Activated naive CD4-positive, alpha-beta T cell treated with anti-CD3 and anti-CD28 coated beads, Interleukin-2, amount 10 ng/mL, durations not matched to agents 7 days and 5 days (primary cell): ENCODE results near the gene ZDHHC3.
A peak's percentile ranks its signal among the peaks of the same experiment; 100 is the strongest.
"Not testable (repeated sequence)": the region's sequence is repeated elsewhere in the genome, so short reads cannot be mapped to it uniquely, and the experiment has no call there.

Source experiments
- CTCF ChIA-PET: fragments of 350-600 bp; sonication (Branson Sonifier 250); formaldehyde crosslinking; loops from one replicate; lab custom pipeline; 2021; ENCODE audit warnings: antibody characterized with exemption; lab: Charles Lee
- DNase-seq: peaks from one replicate; pipeline ENCODE4 v3.0.0-alpha.2; 2020
- H3K27ac Mint-ChIP-seq: one replicate; pipeline ENCODE4 v1.8.0; 2021; ENCODE audit warnings: mild to moderate bottlenecking, moderate library complexity, mixed read lengths
- H3K27me3 Mint-ChIP-seq: one replicate; pipeline ENCODE4 v1.8.0; 2021; ENCODE audit warnings: mild to moderate bottlenecking, mixed read lengths
- H3K36me3 Mint-ChIP-seq: one replicate; pipeline ENCODE4 v1.8.0; 2021; ENCODE audit warnings: mixed read lengths
- H3K4me1 Mint-ChIP-seq: one replicate; pipeline ENCODE4 v1.8.0; 2021; ENCODE audit warnings: mixed read lengths
- H3K4me3 Mint-ChIP-seq: one replicate; pipeline ENCODE4 v1.8.0; 2021; ENCODE audit warnings: mild to moderate bottlenecking, moderate library complexity, mixed read lengths
- H3K9me3 Mint-ChIP-seq: one replicate; pipeline ENCODE4 v1.8.0; 2021; ENCODE audit warnings: mixed read lengths

The ZDHHC3 gene

GRCh38 chr3:44949770-44950169, 26.2 kb downstream of the ZDHHC3 start:
- H3K9me3 Mint-ChIP-seq, DNase-seq, H3K4me3 Mint-ChIP-seq, CTCF ChIA-PET, H3K4me1 Mint-ChIP-seq, H3K27ac Mint-ChIP-seq, H3K27me3 Mint-ChIP-seq: not testable (repeated sequence)
- H3K36me3 Mint-ChIP-seq = peaks cover 18% of the 10 kb centered on the region

GRCh38 chr3:44948239-44948638, 27.7 kb downstream of the ZDHHC3 start:
- Mint-ChIP-seq H3K9me3 (no peaks in the 10 kb centered on the region), H3K27ac (no peak overlapping the region), H3K4me3 (no peak overlapping the region), H3K4me1 (peaks cover 3% of the 10 kb centered on the region), H3K36me3 (peaks cover 24% of the 10 kb centered on the region), H3K27me3 (no peaks in the 10 kb centered on the region)
- CTCF ChIA-PET = no interaction called here
- no peak for DNase-seq

- DNase-seq = no peak
- CTCF ChIA-PET = no interaction called here
- no peaks in the 10 kb centered on the region for H3K9me3 Mint-ChIP-seq
- H3K4me1 Mint-ChIP-seq = no peaks in the 10 kb centered on the region
- H3K36me3 Mint-ChIP-seq = peaks cover 42% of the 10 kb centered on the region
- no peaks in the 10 kb centered on the region for H3K27me3 Mint-ChIP-seq
- H3K27ac Mint-ChIP-seq = no peak overlapping the region
- H3K4me3 Mint-ChIP-seq = no peak overlapping the region
Measured at GRCh38 chr3:44942202-44942921, 33.6 kb downstream of the ZDHHC3 start.

- Mint-ChIP-seq H3K27me3 (no peaks in the 10 kb centered on the region), H3K36me3 (peaks cover 42% of the 10 kb centered on the region), H3K9me3 (no peaks in the 10 kb centered on the region), H3K27ac (peak overlapping the region; percentile 33), H3K4me1 (peaks cover 5% of the 10 kb centered on the region), H3K4me3 (no peak overlapping the region)
- CTCF ChIA-PET = no interaction called here
- no peak for DNase-seq
Measured at GRCh38 chr3:44939581-44940036, 36.4 kb downstream of the ZDHHC3 start.

GRCh38 chr3:44932986-44933944, 42.7 kb downstream of the ZDHHC3 start:
- no peaks in the 10 kb centered on the region for H3K9me3 Mint-ChIP-seq
- peaks cover 37% of the 10 kb centered on the region for H3K36me3 Mint-ChIP-seq

GRCh38 chr3:44932271-44932670, 43.7 kb downstream of the ZDHHC3 start:
- Mint-ChIP-seq H3K4me1 (peaks cover 28% of the 10 kb centered on the region), H3K4me3 (no peak overlapping the region), H3K27ac (no peak overlapping the region), H3K9me3 (no peaks in the 10 kb centered on the region), H3K27me3 (no peaks in the 10 kb centered on the region), H3K36me3 (peaks cover 33% of the 10 kb centered on the region)
- CTCF ChIA-PET = no interaction called here
- no peak for DNase-seq

More at GRCh38 chr3:44932986-44933944, 42.7 kb downstream of the ZDHHC3 start:
- H3K4me1 Mint-ChIP-seq = peaks cover 28% of the 10 kb centered on the region
- DNase-seq = no peak
- CTCF ChIA-PET = no interaction called here
- no peaks in the 10 kb centered on the region for H3K27me3 Mint-ChIP-seq
- no peak overlapping the region for H3K27ac Mint-ChIP-seq
- no peak overlapping the region for H3K4me3 Mint-ChIP-seq

- Mint-ChIP-seq H3K27me3 (no peaks in the 10 kb centered on the region), H3K9me3 (no peaks in the 10 kb centered on the region), H3K27ac (no peak overlapping the region), H3K36me3 (peaks cover 37% of the 10 kb centered on the region), H3K4me3 (no peak overlapping the region), H3K4me1 (peaks cover 28% of the 10 kb centered on the region)
- CTCF ChIA-PET = no interaction called here
- no peak for DNase-seq
Measured at GRCh38 chr3:44931791-44932190, 44.2 kb downstream of the ZDHHC3 start.

- Mint-ChIP-seq H3K9me3 (no peaks in the 10 kb centered on the region), H3K27ac (no peak overlapping the region), H3K27me3 (no peaks in the 10 kb centered on the region), H3K4me3 (no peak overlapping the region), H3K36me3 (peaks cover 36% of the 10 kb centered on the region), H3K4me1 (peaks cover 23% of the 10 kb centered on the region)
- no peak for DNase-seq
- CTCF ChIA-PET = no interaction called here
Measured at GRCh38 chr3:44930911-44931310, 45.1 kb downstream of the ZDHHC3 start.

GRCh38 chr3:44929782-44930181, 46.2 kb downstream of the ZDHHC3 start:
- no peaks in the 10 kb centered on the region for H3K9me3 Mint-ChIP-seq
- CTCF ChIA-PET = no interaction called here
- H3K27me3 Mint-ChIP-seq = no peaks in the 10 kb centered on the region
- no peak overlapping the region for H3K27ac Mint-ChIP-seq
- no peak for DNase-seq
- H3K36me3 Mint-ChIP-seq = peaks cover 39% of the 10 kb centered on the region
- peaks cover 22% of the 10 kb centered on the region for H3K4me1 Mint-ChIP-seq
- H3K4me3 Mint-ChIP-seq = no peak overlapping the region

- DNase-seq = no peak
- Mint-ChIP-seq H3K27me3 (no peaks in the 10 kb centered on the region), H3K4me1 (peaks cover 3% of the 10 kb centered on the region), H3K4me3 (no peak overlapping the region), H3K27ac (no peak overlapping the region), H3K9me3 (no peaks in the 10 kb centered on the region), H3K36me3 (peaks cover 22% of the 10 kb centered on the region)
- CTCF ChIA-PET = no interaction called here
Measured at GRCh38 chr3:44927371-44927770, 48.6 kb downstream of the ZDHHC3 start.

- no peak overlapping the region for H3K27ac Mint-ChIP-seq
- H3K27me3 Mint-ChIP-seq = no peaks in the 10 kb centered on the region
- no peaks in the 10 kb centered on the region for H3K4me1 Mint-ChIP-seq
- no peaks in the 10 kb centered on the region for H3K9me3 Mint-ChIP-seq
- DNase-seq = no peak
- CTCF ChIA-PET = no interaction called here
- peaks cover 22% of the 10 kb centered on the region for H3K36me3 Mint-ChIP-seq
- no peak overlapping the region for H3K4me3 Mint-ChIP-seq
Measured at GRCh38 chr3:44926921-44927320, 49.1 kb downstream of the ZDHHC3 start.

- H3K4me3 Mint-ChIP-seq = no peak overlapping the region
- no peaks in the 10 kb centered on the region for H3K9me3 Mint-ChIP-seq
- H3K27me3 Mint-ChIP-seq = no peaks in the 10 kb centered on the region
- CTCF ChIA-PET = no interaction called here
- H3K27ac Mint-ChIP-seq = no peak overlapping the region
- H3K36me3 Mint-ChIP-seq = peaks cover 23% of the 10 kb centered on the region
- H3K4me1 Mint-ChIP-seq = no peaks in the 10 kb centered on the region
- DNase-seq = no peak
Measured at GRCh38 chr3:44926172-44926571, 49.8 kb downstream of the ZDHHC3 start.

GRCh38 chr3:44924457-44925084, 51.4 kb downstream of the ZDHHC3 start:
- no peak for DNase-seq
- no peak overlapping the region for H3K4me3 Mint-ChIP-seq
- H3K9me3 Mint-ChIP-seq = no peaks in the 10 kb centered on the region
- peaks cover 28% of the 10 kb centered on the region for H3K36me3 Mint-ChIP-seq
- no peak overlapping the region for H3K27ac Mint-ChIP-seq
- CTCF ChIA-PET = interaction anchor here (1.2 kb wide), 1 partner anchor 40 kb away, joined by 4 read pairs; no protein-coding TSS in a partner anchor
- H3K4me1 Mint-ChIP-seq = no peaks in the 10 kb centered on the region
- no peaks in the 10 kb centered on the region for H3K27me3 Mint-ChIP-seq
